Spleen (tissue), 11 donors: ENCODE results near the gene CENPVL3. TPM values are rescaled to one million over a fixed set of nuclear protein-coding genes. Genes with fewer than 3 reads are reported as not detected.
A peak's percentile ranks its signal among the peaks of the same experiment; 100 is the strongest.

Experiments
- DNase-seq: peaks from one replicate; pipeline ENCODE4 v3.0.0-alpha.2; 2020
- H3K27ac ChIP-seq, 8 donors: fragments of 200-600 bp; sonication (generic) in 7 of 8; 1 replicate in 4 of 8; 2 replicates in 4 of 8; pipeline versions ENCODE4 v1.5.0 to v1.8.0; 2016 to 2021; ENCODE audit warnings: inconsistent platforms in 4 of 8, mild to moderate bottlenecking in 4 of 8, moderate library complexity in 1 of 8
- H3K27me3 ChIP-seq, 7 donors: fragments of 200-600 bp; sonication (generic) in 6 of 7; replicated peaks in 1 of 7; 1 replicate in 4 of 7; 2 replicates in 3 of 7; pipeline versions ENCODE4 v1.5.0 to v1.8.0; 2016 to 2021; ENCODE audit warnings: inconsistent platforms in 3 of 7, mild to moderate bottlenecking in 1 of 7
- H3K36me3 ChIP-seq, 6 donors: fragments of 200-600 bp; sonication (generic) in 5 of 6; 1 replicate in 4 of 6; 2 replicates in 2 of 6; pipeline versions ENCODE4 v1.5.0 to v1.8.0; 2016 to 2021; ENCODE audit warnings: inconsistent platforms in 2 of 6
- H3K4me1 ChIP-seq, 6 donors: fragments of 200-600 bp; sonication (generic) in 5 of 6; 1 replicate in 3 of 6; 2 replicates in 3 of 6; pipeline versions ENCODE4 v1.5.0 to v1.8.0; 2016 to 2021; ENCODE audit warnings: inconsistent platforms in 3 of 6
- H3K4me3 ChIP-seq, 8 donors: fragments of 200-600 bp; sonication (generic) in 7 of 8; 1 replicate in 4 of 8; 2 replicates in 4 of 8; pipeline versions ENCODE4 v1.5.0 to v1.8.0; 2016 to 2021; ENCODE audit warnings: inconsistent platforms in 4 of 8, mild to moderate bottlenecking in 4 of 8, moderate library complexity in 2 of 8
- H3K9me3 ChIP-seq, 8 donors: fragments of 200-600 bp; sonication (generic) in 7 of 8; 1 replicate in 4 of 8; 2 replicates in 4 of 8; pipeline versions ENCODE4 v1.5.0 to v1.8.0; 2016 to 2021; ENCODE audit warnings: inconsistent platforms in 4 of 8
- CTCF ChIP-seq, 11 experiments: fragments of 200-600 bp in 7 of 11; fragments of 450-650 bp in 4 of 11; sonication (generic) in 4 of 11; IDR thresholded peaks in 8 of 11; conservative IDR thresholded peaks in 3 of 11; 1 replicate in 7 of 11; 2 replicates in 4 of 11; pipeline versions ENCODE4 v1.4.0 to v1.8.0; 2016 to 2021; ENCODE audit warnings: antibody characterized with exemption in 11 of 11, inconsistent platforms in 4 of 11, mild to moderate bottlenecking in 1 of 11
- POLR2A ChIP-seq, 3 donors: fragments of 450-650 bp; IDR thresholded peaks; one replicate each; pipeline ENCODE4 v1.5.1; 2017; ENCODE audit warnings: antibody characterized with exemption in 3 of 3, mild to moderate bottlenecking in 1 of 3
- POLR2AphosphoS5 ChIP-seq, 3 donors: sonication (generic); formaldehyde crosslinking; IDR thresholded peaks; one replicate each; pipeline ENCODE4 v1.5.1; 2017; ENCODE audit warnings: antibody characterized with exemption in 3 of 3
- WGBS, 5 donors: extraction: QIAGEN DNeasy Blood & Tissue Kit in 3 of 5; methylation state at CpG; one replicate each; pipeline versions ENCODE4 v1.1.5 to v1.1.7; 2013 to 2018; 5-methylcytosine and 5-hydroxymethylcytosine counted together
- intact Hi-C: fragments of 100-400 bp; cut with DNase I; formaldehyde crosslinking; loops from one replicate; pipeline ENCODE4 v1.15.0; 2023; ENCODE audit warnings: low total_unique reads
- polyA plus RNA-seq, 3 donors: library from polyadenylated mRNA; stranded (reverse); fragments of 200-250 nt; gene quantifications; one replicate each; pipeline ENCODE4 v1.2.1, GENCODE V29; 2013
- total RNA-seq, 7 donors: library from RNA; depleted of rRNA in 3 of 7; stranded (reverse); fragments of >200 nt in 3 of 7; fragmentation: NEBNext Ultra II Directional in 4 of 7; extraction: Animal tissue kit (Norgen Biotek cat#: 25700) in 4 of 7; gene quantifications; one replicate each; pipeline versions ENCODE4 v1.1.0 to v1.2.1, GENCODE V29; 2016 to 2021
- donor health status: healthy with polysubstance abuse.
- donor health status: DM: no; HTN: no; CAD: no; lungs with moderate emphysema.
- donor health status: DM: no; HTN: no; CAD: no.
- donor health status: Bipolar disorder and iron deficiency.
- donor health status: healthy.
- donor health status: DM: no; HTN: no; CAD: no.
- donor health status: DM: yes; HTN: yes; CAD: no.

CENPVL3 gene
- total and polyA plus RNA-seq, 10 donors = 0.03 to 0.04 TPM; not detected in 8

GRCh38 chrX:51614353-51615012, 4.2 kb downstream of the CENPVL3 start:
- intact Hi-C loops = no loop called here
- H3K27ac ChIP-seq = no peak overlapping the region
- no peak for DNase-seq
- H3K4me3 ChIP-seq = no peak overlapping the region
- 4 to 18% (median 13%) methylated on average over 5 to 7 of the region's 7 CpGs for WGBS, 5 donors
- H3K27me3 ChIP-seq = peaks cover 0 to 55% (median 12%) of the 10 kb centered on the region in 7 donors
- peaks cover 0 to 4% (median 0%) of the 10 kb centered on the region in 6 donors for H3K4me1 ChIP-seq
- TF ChIP-seq CTCF (IDR thresholded peaks at IDR 0.05 in 8 of 11, conservative IDR thresholded peaks at IDR 0.05 in 3 of 11) = peak in 9 of 11 experiments; percentile 13 to 52 (median 31)
- TF ChIP-seq POLR2AphosphoS5 (IDR thresholded peaks at IDR 0.05) = no peak
- H3K36me3 ChIP-seq = no peaks in the 10 kb centered on the region
- H3K9me3 ChIP-seq = no peaks in the 10 kb centered on the region

GRCh38 chrX:51608766-51609165, 9.9 kb downstream of the CENPVL3 start:
- Histone ChIP-seq H3K27ac (no peak overlapping the region), H3K36me3 (no peaks in the 10 kb centered on the region), H3K9me3 (no peaks in the 10 kb centered on the region), H3K27me3 (peaks cover 0 to 18% (median 0%) of the 10 kb centered on the region in 7 donors), H3K4me1 (no peaks in the 10 kb centered on the region), H3K4me3 (no peak overlapping the region)
- DNase-seq = no peak
- intact Hi-C loops = no loop called here
- TF ChIP-seq POLR2AphosphoS5 (IDR thresholded peaks at IDR 0.05) (no peak), CTCF (IDR thresholded peaks at IDR 0.05 in 8 of 11, conservative IDR thresholded peaks at IDR 0.05 in 3 of 11) (no peak), POLR2A (IDR thresholded peaks at IDR 0.05) (no peak)
- WGBS, 5 donors = 44 to 87% (median 77%) methylated on average over 2 of the region's 2 CpGs

GRCh38 chrX:51608126-51608525, 10.6 kb downstream of the CENPVL3 start:
- Histone ChIP-seq H3K27me3 (peaks cover 0 to 18% (median 0%) of the 10 kb centered on the region in 7 donors), H3K36me3 (no peaks in the 10 kb centered on the region), H3K9me3 (no peaks in the 10 kb centered on the region), H3K27ac (no peak overlapping the region), H3K4me3 (no peak overlapping the region), H3K4me1 (no peaks in the 10 kb centered on the region)
- intact Hi-C loops = no loop called here
- WGBS, 5 donors = 13 to 43% (median 30%) methylated on average over 1 of the region's 1 CpG
- DNase-seq = no peak
- TF ChIP-seq POLR2A (IDR thresholded peaks at IDR 0.05) (no peak), CTCF (IDR thresholded peaks at IDR 0.05 in 8 of 11, conservative IDR thresholded peaks at IDR 0.05 in 3 of 11) (no peak), POLR2AphosphoS5 (IDR thresholded peaks at IDR 0.05) (no peak)

GRCh38 chrX:51606446-51606845, 12.3 kb downstream of the CENPVL3 start:
- H3K36me3 ChIP-seq = no peaks in the 10 kb centered on the region
- H3K27me3 ChIP-seq = peaks cover 0 to 8% (median 0%) of the 10 kb centered on the region in 7 donors
- intact Hi-C loops = no loop called here

More at GRCh38 chrX:51606446-51606845, 12.3 kb downstream of the CENPVL3 start:
- Histone ChIP-seq H3K4me1 (no peaks in the 10 kb centered on the region), H3K9me3 (no peaks in the 10 kb centered on the region), H3K27ac (no peak overlapping the region), H3K4me3 (no peak overlapping the region)
- WGBS, 5 donors = 69 to 86% (median 79%) methylated on average over 2 of the region's 2 CpGs
- DNase-seq = no peak
- TF ChIP-seq POLR2A (IDR thresholded peaks at IDR 0.05) (no peak), POLR2AphosphoS5 (IDR thresholded peaks at IDR 0.05) (no peak), CTCF (IDR thresholded peaks at IDR 0.05 in 8 of 11, conservative IDR thresholded peaks at IDR 0.05 in 3 of 11) (no peak)
